HepG2 (cell line): Measurements from ENCODE around the gene NKD1. TPM values are rescaled to one million over a fixed set of nuclear protein-coding genes. Genes with fewer than 3 reads are reported as not detected.
A peak's percentile ranks its signal among the peaks of the same experiment; 100 is the strongest.

Source experiments
- ATRX ChIP-seq: sonication (generic); formaldehyde crosslinking; IDR thresholded peaks from 2 replicates; pipeline ENCODE4 v1.4.0; 2020; ENCODE audit warnings: missing genetic modification reagents, borderline replicate concordance
- CREB1 ChIP-seq, 2 experiments: fragments of 450-650 bp in 1 of 2; IDR thresholded peaks; 2 replicates each; pipeline ENCODE4 v1.6.1; 2016 to 2017; ENCODE audit warnings: control low read depth in 1 of 2, mild to moderate bottlenecking in 1 of 2, missing compliant biosample characterization in 1 of 2, missing genetic modification characterization in 1 of 2
- FIP1L1 ChIP-seq: fragments of 200-400 bp; formaldehyde crosslinking; IDR thresholded peaks from 2 replicates; pipeline ENCODE4 v1.6.1; 2018; ENCODE audit warnings: low read depth, mild to moderate bottlenecking, low read length, moderate library complexity, borderline replicate concordance; ENCODE audit not compliant: insufficient read depth
- GATAD2A ChIP-seq: IDR thresholded peaks from 2 replicates; pipeline ENCODE4 v1.6.1; 2016
- GFI1 ChIP-seq: sonication (generic); formaldehyde crosslinking; IDR thresholded peaks from 2 replicates; pipeline ENCODE4 v1.5.0; 2020; ENCODE audit warnings: missing genetic modification reagents, mild to moderate bottlenecking, borderline replicate concordance
- KDM5A ChIP-seq: fragments of 200-600 bp; sonication (generic); IDR thresholded peaks from 2 replicates; pipeline ENCODE4 v1.7.0; 2018; ENCODE audit warnings: antibody characterized with exemption, mild to moderate bottlenecking, low read length, borderline replicate concordance
- KMT2A ChIP-seq: sonication (generic); formaldehyde crosslinking; IDR thresholded peaks from 2 replicates; pipeline ENCODE4 v1.4.0; 2020; ENCODE audit warnings: missing genetic modification reagents
- LCORL ChIP-seq, 2 experiments: fragments of 450-650 bp in 1 of 2; sonication (generic) in 1 of 2; formaldehyde crosslinking in 1 of 2; IDR thresholded peaks; 2 replicates each; pipeline versions ENCODE4 v1.5.0 to v1.6.1; 2017 to 2020; ENCODE audit warnings: antibody characterized with exemption in 1 of 2, missing genetic modification reagents in 1 of 2
- MYC ChIP-seq: sonication (generic); formaldehyde crosslinking; IDR thresholded peaks from 2 replicates; pipeline ENCODE4 v1.9.0; 2021; ENCODE audit warnings: missing genetic modification reagents, borderline replicate concordance
- NFE2 ChIP-seq: sonication (generic); formaldehyde crosslinking; IDR thresholded peaks from 2 replicates; pipeline ENCODE4 v1.4.0; 2020; ENCODE audit warnings: missing genetic modification reagents
- POLR2G ChIP-seq: fragments of 200-400 bp; formaldehyde crosslinking; IDR thresholded peaks from 2 replicates; pipeline ENCODE4 v1.6.1; 2018; ENCODE audit warnings: mild to moderate bottlenecking, low read depth, low read length, moderate library complexity
- PRMT3 ChIP-seq: sonication (generic); formaldehyde crosslinking; IDR thresholded peaks from 2 replicates; pipeline ENCODE4 v1.8.1; 2022; ENCODE audit warnings: low read depth, mild to moderate bottlenecking, moderate library complexity, missing genetic modification reagents, borderline replicate concordance
- SP2 ChIP-seq: sonication (generic); formaldehyde crosslinking; IDR thresholded peaks from 2 replicates; pipeline ENCODE4 v1.5.1; 2020; ENCODE audit warnings: mild to moderate bottlenecking, missing genetic modification reagents
- YEATS2 ChIP-seq: sonication (generic); formaldehyde crosslinking; IDR thresholded peaks from 2 replicates; pipeline ENCODE4 v1.4.0; 2020; ENCODE audit warnings: missing genetic modification reagents, borderline replicate concordance
- ZBTB38 ChIP-seq: sonication (generic); formaldehyde crosslinking; IDR thresholded peaks from 2 replicates; pipeline ENCODE4 v1.5.1; 2020; ENCODE audit warnings: mild to moderate bottlenecking, missing genetic modification reagents
- ZKSCAN1 ChIP-seq: fragments of 150-350 bp; IDR thresholded peaks from 2 replicates; pipeline ENCODE4 v1.6.1; 2014; ENCODE audit warnings: low read length
- ZMYM2 ChIP-seq: sonication (generic); formaldehyde crosslinking; IDR thresholded peaks from 2 replicates; pipeline ENCODE4 v1.8.0; 2022; ENCODE audit warnings: mild to moderate bottlenecking, missing genetic modification reagents
- ZMYM3 ChIP-seq: sonication (generic); formaldehyde crosslinking; IDR thresholded peaks from 2 replicates; pipeline ENCODE4 v1.5.1; 2020; ENCODE audit warnings: mild to moderate bottlenecking, missing genetic modification reagents
- ZNF205 ChIP-seq: IDR thresholded peaks from 2 replicates; pipeline ENCODE4 v1.6.1; 2018; ENCODE audit warnings: missing biosample characterization, missing genetic modification reagents
- ZNF264 ChIP-seq: sonication (generic); formaldehyde crosslinking; IDR thresholded peaks from 2 replicates; pipeline ENCODE4 v1.4.0; 2020; ENCODE audit warnings: missing genetic modification reagents
- ZNF33B ChIP-seq: sonication (generic); formaldehyde crosslinking; IDR thresholded peaks from 2 replicates; pipeline ENCODE4 v1.5.1; 2020; ENCODE audit warnings: mild to moderate bottlenecking, missing genetic modification reagents
- ZNF430 ChIP-seq: sonication (generic); formaldehyde crosslinking; IDR thresholded peaks from 2 replicates; pipeline ENCODE4 v1.9.0; 2021; ENCODE audit warnings: mild to moderate bottlenecking, missing genetic modification reagents
- ZNF547 ChIP-seq: sonication (generic); formaldehyde crosslinking; IDR thresholded peaks from 2 replicates; pipeline ENCODE4 v1.5.1; 2020; ENCODE audit warnings: mild to moderate bottlenecking, missing genetic modification reagents
- ZNF572 ChIP-seq: sonication (generic); formaldehyde crosslinking; IDR thresholded peaks from 2 replicates; pipeline ENCODE4 v1.5.1; 2020; ENCODE audit warnings: mild to moderate bottlenecking, missing genetic modification reagents
- ZNF605 ChIP-seq: sonication (generic); formaldehyde crosslinking; IDR thresholded peaks from 2 replicates; pipeline ENCODE4 v1.8.0; 2022; ENCODE audit warnings: mild to moderate bottlenecking, missing genetic modification reagents
- ZNF720 ChIP-seq: sonication (generic); formaldehyde crosslinking; IDR thresholded peaks from 2 replicates; pipeline ENCODE4 v1.4.0; 2020; ENCODE audit warnings: missing genetic modification reagents
- polyA plus RNA-seq, 8 experiments: library from polyadenylated mRNA; depleted of rRNA in 3 of 8; stranded (reverse) in 7 of 8; unstranded in 1 of 8; fragments of >200 nt; fragmentation: Illumina TruSeq in 4 of 8; extraction: Trizol in 4 of 8; gene quantifications; 2 replicates each; pipeline versions ENCODE4 v1.2.1 to v1.2.3, GENCODE V29; 2011 to 2016; ENCODE audit warnings: low read depth in 4 of 8, missing spikeins in 1 of 8, mixed read lengths in 1 of 8; ENCODE audit not compliant: insufficient read depth in 1 of 8
- total RNA-seq, 5 experiments: library from RNA; depleted of rRNA; stranded (reverse); fragments of >200 nt; fragmentation: Illumina TruSeq; extraction: Trizol; gene quantifications; 2 replicates each; pipeline ENCODE4 v1.2.3, GENCODE V29; 2016; ENCODE audit warnings: low read depth in 1 of 5
- TF ChIP-seq, protein P1 (sequence below): sonication (generic); formaldehyde crosslinking; IDR thresholded peaks from 2 replicates; pipeline ENCODE4 v1.4.0; 2020; ENCODE audit warnings: missing genetic modification reagents
- TF ChIP-seq, protein P2 (sequence below): sonication (generic); formaldehyde crosslinking; conservative IDR thresholded peaks from 2 replicates; pipeline ENCODE4 v1.8.1; 2023; ENCODE audit warnings: missing genetic modification reagents

Gene NKD1
- total and polyA plus RNA-seq, 2 of the 13 experiments (the other 11 are each of a cell fraction or from before 2014, with no cell fraction given), result 70.4 to 121 TPM

DNA sequence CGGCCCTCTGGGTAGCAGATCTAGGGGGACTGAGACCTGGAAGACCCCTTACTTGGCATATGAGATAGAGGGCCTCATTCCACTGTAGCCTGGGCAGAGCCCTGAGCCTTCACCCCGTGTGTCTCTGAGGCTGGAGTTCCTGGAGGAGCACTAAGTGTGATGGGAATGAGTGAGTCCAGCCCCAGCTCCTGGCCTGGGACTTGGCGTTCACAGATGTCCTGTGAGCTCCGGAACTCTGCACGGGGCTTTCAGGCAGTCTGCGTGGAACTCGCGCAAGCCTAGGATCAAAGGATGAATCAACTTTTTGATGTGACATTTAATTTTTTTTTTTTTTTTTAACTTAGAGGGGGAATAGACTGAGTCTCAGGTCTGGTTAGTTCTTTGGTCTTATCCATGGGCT, 1.8 kb downstream of the NKD1 start (continued):
- TF ChIP-seq, protein P1, sequence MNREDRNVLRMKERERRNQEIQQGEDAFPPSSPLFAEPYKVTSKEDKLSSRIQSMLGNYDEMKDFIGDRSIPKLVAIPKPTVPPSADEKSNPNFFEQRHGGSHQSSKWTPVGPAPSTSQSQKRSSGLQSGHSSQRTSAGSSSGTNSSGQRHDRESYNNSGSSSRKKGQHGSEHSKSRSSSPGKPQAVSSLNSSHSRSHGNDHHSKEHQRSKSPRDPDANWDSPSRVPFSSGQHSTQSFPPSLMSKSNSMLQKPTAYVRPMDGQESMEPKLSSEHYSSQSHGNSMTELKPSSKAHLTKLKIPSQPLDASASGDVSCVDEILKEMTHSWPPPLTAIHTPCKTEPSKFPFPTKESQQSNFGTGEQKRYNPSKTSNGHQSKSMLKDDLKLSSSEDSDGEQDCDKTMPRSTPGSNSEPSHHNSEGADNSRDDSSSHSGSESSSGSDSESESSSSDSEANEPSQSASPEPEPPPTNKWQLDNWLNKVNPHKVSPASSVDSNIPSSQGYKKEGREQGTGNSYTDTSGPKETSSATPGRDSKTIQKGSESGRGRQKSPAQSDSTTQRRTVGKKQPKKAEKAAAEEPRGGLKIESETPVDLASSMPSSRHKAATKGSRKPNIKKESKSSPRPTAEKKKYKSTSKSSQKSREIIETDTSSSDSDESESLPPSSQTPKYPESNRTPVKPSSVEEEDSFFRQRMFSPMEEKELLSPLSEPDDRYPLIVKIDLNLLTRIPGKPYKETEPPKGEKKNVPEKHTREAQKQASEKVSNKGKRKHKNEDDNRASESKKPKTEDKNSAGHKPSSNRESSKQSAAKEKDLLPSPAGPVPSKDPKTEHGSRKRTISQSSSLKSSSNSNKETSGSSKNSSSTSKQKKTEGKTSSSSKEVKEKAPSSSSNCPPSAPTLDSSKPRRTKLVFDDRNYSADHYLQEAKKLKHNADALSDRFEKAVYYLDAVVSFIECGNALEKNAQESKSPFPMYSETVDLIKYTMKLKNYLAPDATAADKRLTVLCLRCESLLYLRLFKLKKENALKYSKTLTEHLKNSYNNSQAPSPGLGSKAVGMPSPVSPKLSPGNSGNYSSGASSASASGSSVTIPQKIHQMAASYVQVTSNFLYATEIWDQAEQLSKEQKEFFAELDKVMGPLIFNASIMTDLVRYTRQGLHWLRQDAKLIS (CRISPR knock-in tag), result no peak; the same call in 1 of the 2 replicates
- TF ChIP-seq KMT2A (CRISPR knock-in tag) (peak; percentile 52; the same call in 1 of the 2 replicates), POLR2G (peak; percentile 14; the same call in 1 of the 2 replicates), YEATS2 (no peak), ZNF720 (CRISPR knock-in tag) (no peak), ZBTB38 (CRISPR knock-in tag) (no peak), ZKSCAN1 (no peak), CREB1 (IDR thresholded peaks at IDR 0.05) (no peak), CREB1 (CRISPR knock-in tag; IDR thresholded peaks at IDR 0.05) (no peak), ZNF264 (CRISPR knock-in tag) (no peak), ZNF33B (CRISPR knock-in tag) (no peak), GFI1 (CRISPR knock-in tag) (0 out of 2 replicates have a peak, but pooled peaks have one; percentile 6), FIP1L1 (no peak), ZNF605 (CRISPR knock-in tag) (peak; percentile 43; the same call in 1 of the 2 replicates), ZMYM2 (CRISPR knock-in tag) (no peak), MYC (CRISPR knock-in tag) (no peak), ZNF572 (CRISPR knock-in tag) (no peak), LCORL (IDR thresholded peaks at IDR 0.05) (no peak), LCORL (CRISPR knock-in tag; IDR thresholded peaks at IDR 0.05) (no peak), ZNF547 (CRISPR knock-in tag) (no peak), ZMYM3 (CRISPR knock-in tag) (no peak), ATRX (CRISPR knock-in tag) (no peak), KDM5A (no peak), GATAD2A (CRISPR knock-in tag) (no peak), ZNF205 (0 out of 2 replicates have a peak, but pooled peaks have one; percentile 22), PRMT3 (CRISPR knock-in tag) (no peak), SP2 (CRISPR knock-in tag) (no peak), NFE2 (CRISPR knock-in tag) (no peak), ZNF430 (CRISPR knock-in tag) (0 out of 2 replicates have a peak, but pooled peaks have one; percentile 45)
- TF ChIP-seq, protein P2, sequence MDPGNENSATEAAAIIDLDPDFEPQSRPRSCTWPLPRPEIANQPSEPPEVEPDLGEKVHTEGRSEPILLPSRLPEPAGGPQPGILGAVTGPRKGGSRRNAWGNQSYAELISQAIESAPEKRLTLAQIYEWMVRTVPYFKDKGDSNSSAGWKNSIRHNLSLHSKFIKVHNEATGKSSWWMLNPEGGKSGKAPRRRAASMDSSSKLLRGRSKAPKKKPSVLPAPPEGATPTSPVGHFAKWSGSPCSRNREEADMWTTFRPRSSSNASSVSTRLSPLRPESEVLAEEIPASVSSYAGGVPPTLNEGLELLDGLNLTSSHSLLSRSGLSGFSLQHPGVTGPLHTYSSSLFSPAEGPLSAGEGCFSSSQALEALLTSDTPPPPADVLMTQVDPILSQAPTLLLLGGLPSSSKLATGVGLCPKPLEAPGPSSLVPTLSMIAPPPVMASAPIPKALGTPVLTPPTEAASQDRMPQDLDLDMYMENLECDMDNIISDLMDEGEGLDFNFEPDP (CRISPR knock-in tag), result no peak
